Rectal smooth muscle tissue (tissue), 1 donor: ENCODE results near the gene MTHFD2L.

ENCODE experiments used
- H3K27ac ChIP-seq: one replicate; pipeline ENCODE4 v1.7.0; 2013; ENCODE audit warnings: low read depth, low read length, inconsistent platforms
- H3K27me3 ChIP-seq: one replicate; pipeline ENCODE4 v1.7.0; 2013; ENCODE audit warnings: low read length; ENCODE audit not compliant: control insufficient read depth, insufficient read depth
- H3K36me3 ChIP-seq: one replicate; pipeline ENCODE4 v1.7.0; 2013; ENCODE audit warnings: low read length; ENCODE audit not compliant: control insufficient read depth, insufficient read depth
- H3K4me1 ChIP-seq: one replicate; pipeline ENCODE4 v1.7.0; 2013; ENCODE audit warnings: low read length; ENCODE audit not compliant: control insufficient read depth, insufficient read depth
- H3K4me3 ChIP-seq: one replicate; pipeline ENCODE4 v1.7.0; 2013; ENCODE audit warnings: low read length
- H3K9ac ChIP-seq: one replicate; pipeline ENCODE4 v1.7.0; 2013; ENCODE audit warnings: low read length

Gene MTHFD2L

DNA sequence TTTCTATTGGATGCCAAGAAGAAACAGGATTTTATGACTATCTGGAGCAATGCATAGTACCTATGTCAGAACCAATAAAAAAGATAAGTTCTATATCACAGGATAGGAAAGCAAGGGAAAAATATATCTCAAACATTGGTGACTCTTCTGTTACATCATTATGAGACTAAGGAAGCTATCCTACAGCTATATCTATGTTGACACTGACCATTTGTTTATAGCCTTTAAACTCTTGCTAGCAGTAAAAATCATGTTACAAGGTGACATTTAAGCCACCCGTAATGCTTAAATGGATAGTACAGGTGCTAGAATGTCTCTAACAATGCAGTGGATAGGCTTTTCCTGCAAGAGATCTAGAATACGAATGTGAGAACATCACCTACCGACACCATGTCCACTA is 121.8 kb downstream of the MTHFD2L start:
- Histone ChIP-seq H3K9ac (no peak overlapping the region), H3K36me3 (no peaks in the 10 kb centered on the region), H3K27ac (no peak overlapping the region), H3K27me3 (no peaks in the 10 kb centered on the region), H3K4me3 (no peak overlapping the region), H3K4me1 (no peaks in the 10 kb centered on the region)

- H3K4me3 ChIP-seq, result no peak overlapping the region
- H3K27ac ChIP-seq, result no peak overlapping the region
- H3K36me3 ChIP-seq, result no peaks in the 10 kb centered on the region
- no peaks in the 10 kb centered on the region for H3K27me3 ChIP-seq
- no peak overlapping the region for H3K9ac ChIP-seq
- no peaks in the 10 kb centered on the region for H3K4me1 ChIP-seq
These were observed 125.0 kb downstream of the MTHFD2L start for GRCh38 chr4:74282926-74283325.

- H3K4me1 ChIP-seq, result no peaks in the 10 kb centered on the region
- H3K27ac ChIP-seq, result no peak overlapping the region
- H3K9ac ChIP-seq, result no peak overlapping the region
- no peaks in the 10 kb centered on the region for H3K36me3 ChIP-seq
- H3K4me3 ChIP-seq, result no peak overlapping the region
- H3K27me3 ChIP-seq, result no peaks in the 10 kb centered on the region
These were observed 125.7 kb downstream of the MTHFD2L start for GRCh38 chr4:74283614-74284013.

- Histone ChIP-seq H3K36me3 (no peaks in the 10 kb centered on the region), H3K4me3 (no peak overlapping the region), H3K9ac (no peak overlapping the region), H3K27ac (no peak overlapping the region), H3K4me1 (no peaks in the 10 kb centered on the region), H3K27me3 (no peaks in the 10 kb centered on the region)
These were observed 126.1 kb downstream of the MTHFD2L start for GRCh38 chr4:74284053-74284452.

DNA sequence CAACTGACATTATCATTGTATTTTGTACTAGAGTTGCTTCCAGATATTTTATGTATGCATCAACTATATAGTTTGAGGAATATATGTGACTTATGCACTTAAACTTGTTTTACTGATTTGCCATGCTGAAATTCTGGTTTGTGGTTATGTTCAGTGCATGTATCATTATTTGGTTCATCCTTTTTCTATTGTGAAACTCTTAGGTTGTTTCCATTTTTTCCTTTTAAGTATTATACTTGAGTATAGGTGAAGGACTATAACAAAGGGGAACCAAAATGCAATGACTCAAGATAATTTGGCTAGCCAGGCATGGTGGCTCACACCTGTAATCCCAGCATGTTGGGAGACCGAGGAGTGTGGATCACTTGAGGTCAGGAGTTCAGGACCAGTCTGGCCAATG is 129.2 kb downstream of the MTHFD2L start:
- H3K27me3 ChIP-seq, result no peaks in the 10 kb centered on the region
- no peak overlapping the region for H3K27ac ChIP-seq
- no peak overlapping the region for H3K9ac ChIP-seq
- no peaks in the 10 kb centered on the region for H3K36me3 ChIP-seq
- no peak overlapping the region for H3K4me3 ChIP-seq
- H3K4me1 ChIP-seq, result no peaks in the 10 kb centered on the region

DNA sequence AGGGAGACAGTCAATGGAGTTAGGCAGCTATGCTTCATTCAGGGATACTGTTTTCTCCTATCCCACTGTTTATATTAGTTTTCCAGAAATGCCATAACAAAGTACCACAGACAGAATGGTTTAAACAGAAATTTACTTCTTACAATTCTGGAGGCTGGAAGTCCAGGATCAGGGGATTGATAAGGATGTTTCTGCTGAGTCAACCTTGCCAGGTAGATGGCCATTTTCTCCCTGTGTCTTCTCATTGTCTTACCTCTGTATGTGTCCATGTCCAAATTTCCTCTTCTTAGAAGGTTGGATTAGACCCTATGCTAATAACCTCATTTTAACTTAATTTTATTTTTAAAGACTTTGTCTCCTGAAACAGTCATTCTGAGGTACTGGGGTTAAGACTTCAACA is 129.9 kb downstream of the MTHFD2L start:
- H3K27me3 ChIP-seq, result no peaks in the 10 kb centered on the region
- no peaks in the 10 kb centered on the region for H3K4me1 ChIP-seq
- no peak overlapping the region for H3K4me3 ChIP-seq
- H3K36me3 ChIP-seq, result no peaks in the 10 kb centered on the region
- no peak overlapping the region for H3K27ac ChIP-seq
- H3K9ac ChIP-seq, result no peak overlapping the region

DNA sequence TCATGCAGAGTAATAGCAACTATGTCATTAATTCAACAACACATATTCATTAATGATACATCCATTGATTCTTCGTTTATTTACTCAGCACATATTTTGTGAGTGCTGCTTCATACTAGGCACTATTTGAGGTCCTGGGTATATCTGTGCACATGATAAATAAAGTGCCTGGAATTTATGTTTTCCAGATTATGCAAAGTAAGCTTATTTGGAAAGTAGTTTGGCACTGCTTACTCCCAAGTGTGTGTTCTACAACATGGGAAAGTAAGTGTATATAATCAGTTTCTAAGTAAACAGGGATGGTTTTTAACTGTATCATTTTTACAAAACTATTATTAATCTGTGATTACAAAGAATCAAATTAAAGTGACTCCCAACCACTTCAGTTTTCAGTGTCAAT is 133.6 kb downstream of the MTHFD2L start:
- Histone ChIP-seq H3K4me1 (no peaks in the 10 kb centered on the region), H3K27me3 (no peaks in the 10 kb centered on the region), H3K27ac (no peak overlapping the region), H3K9ac (no peak overlapping the region), H3K4me3 (no peak overlapping the region), H3K36me3 (no peaks in the 10 kb centered on the region)

DNA sequence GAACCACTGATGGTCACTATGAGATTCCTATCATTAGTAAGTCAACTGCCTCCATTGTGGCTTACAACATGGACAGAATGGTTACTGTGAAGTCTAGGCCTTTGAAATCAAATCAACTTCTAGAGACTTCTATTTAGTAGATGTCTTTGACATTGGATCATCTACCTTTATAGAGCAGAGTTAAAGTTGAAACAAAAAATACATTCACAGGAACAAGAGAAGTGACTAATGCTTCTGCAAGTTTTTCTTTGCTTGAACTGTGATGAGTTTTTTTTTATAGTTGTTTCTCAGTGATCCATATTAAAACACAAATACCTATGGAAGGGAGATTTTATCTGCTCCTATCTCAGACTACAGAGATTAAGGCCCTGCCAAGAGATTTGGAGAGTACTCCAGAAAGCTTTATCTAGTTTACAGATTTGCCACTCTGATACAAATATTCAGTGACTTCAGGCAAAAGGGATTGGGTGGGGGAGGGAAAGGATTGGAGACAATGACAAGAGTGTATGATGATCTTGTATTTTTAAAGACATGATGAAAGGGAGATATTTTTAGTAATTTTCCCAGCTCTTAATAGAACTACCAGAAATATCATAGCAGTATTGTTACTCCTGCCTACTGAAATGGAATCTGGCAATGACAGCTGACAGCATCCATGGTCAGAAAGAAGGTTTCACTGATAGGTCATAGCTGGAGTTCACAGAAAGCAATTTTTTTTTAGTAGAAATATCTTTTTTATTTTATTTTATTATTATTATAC is 134.4 kb downstream of the MTHFD2L start:
- Histone ChIP-seq H3K27me3 (no peaks in the 10 kb centered on the region), H3K27ac (no peak overlapping the region), H3K9ac (no peak overlapping the region), H3K4me1 (no peaks in the 10 kb centered on the region), H3K36me3 (no peaks in the 10 kb centered on the region), H3K4me3 (no peak overlapping the region)

GRCh38 chr4:74293558-74293957 is 135.6 kb downstream of the MTHFD2L start:
- H3K4me1 ChIP-seq, result no peaks in the 10 kb centered on the region
- H3K27ac ChIP-seq, result no peak overlapping the region
- H3K9ac ChIP-seq, result no peak overlapping the region
- H3K4me3 ChIP-seq, result no peak overlapping the region
- H3K36me3 ChIP-seq, result no peaks in the 10 kb centered on the region
- H3K27me3 ChIP-seq, result no peaks in the 10 kb centered on the region

DNA sequence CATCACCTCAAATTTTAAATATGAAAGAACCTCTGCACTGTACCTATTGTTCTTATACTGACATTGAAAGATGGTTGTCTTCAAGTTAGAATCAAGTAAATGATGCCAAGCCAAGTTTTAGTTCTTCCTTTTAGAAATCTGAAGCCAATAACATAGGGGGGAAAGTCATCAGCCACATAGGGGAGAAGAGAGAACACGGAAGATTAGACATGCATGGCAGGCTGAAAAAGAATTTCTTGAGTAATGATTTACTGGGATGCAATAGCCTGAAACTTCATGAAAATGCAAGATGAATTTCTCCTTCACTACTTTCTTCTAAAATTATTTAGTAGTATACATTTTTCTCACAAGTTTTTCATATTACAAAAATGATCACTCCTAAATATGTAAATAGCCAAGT is 136.8 kb downstream of the MTHFD2L start:
- H3K27me3 ChIP-seq, result no peaks in the 10 kb centered on the region
- no peak overlapping the region for H3K4me3 ChIP-seq
- no peaks in the 10 kb centered on the region for H3K4me1 ChIP-seq
- H3K27ac ChIP-seq, result no peak overlapping the region
- H3K9ac ChIP-seq, result no peak overlapping the region
- no peaks in the 10 kb centered on the region for H3K36me3 ChIP-seq

DNA sequence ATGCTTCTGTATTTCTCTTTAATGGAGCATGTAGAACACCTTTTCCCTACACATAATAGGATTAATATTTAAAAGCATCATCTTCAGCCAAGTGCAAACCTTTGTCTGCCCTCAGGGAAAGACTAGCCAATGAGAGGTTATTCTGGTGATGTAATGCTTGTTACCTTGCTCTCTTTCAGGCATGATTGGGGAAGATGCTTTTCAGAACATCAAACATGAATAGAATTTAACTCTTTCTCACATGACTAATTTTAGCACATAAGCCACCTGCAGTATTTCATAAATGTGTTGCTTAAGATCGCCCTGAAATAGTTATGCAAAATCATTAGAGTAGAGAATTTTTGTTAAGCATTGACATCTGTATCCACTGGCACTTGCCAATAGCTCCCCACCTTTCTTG is 139.6 kb downstream of the MTHFD2L start:
- Histone ChIP-seq H3K36me3 (no peaks in the 10 kb centered on the region), H3K4me1 (no peaks in the 10 kb centered on the region), H3K27ac (no peak overlapping the region), H3K9ac (no peak overlapping the region), H3K27me3 (no peaks in the 10 kb centered on the region), H3K4me3 (no peak overlapping the region)

DNA sequence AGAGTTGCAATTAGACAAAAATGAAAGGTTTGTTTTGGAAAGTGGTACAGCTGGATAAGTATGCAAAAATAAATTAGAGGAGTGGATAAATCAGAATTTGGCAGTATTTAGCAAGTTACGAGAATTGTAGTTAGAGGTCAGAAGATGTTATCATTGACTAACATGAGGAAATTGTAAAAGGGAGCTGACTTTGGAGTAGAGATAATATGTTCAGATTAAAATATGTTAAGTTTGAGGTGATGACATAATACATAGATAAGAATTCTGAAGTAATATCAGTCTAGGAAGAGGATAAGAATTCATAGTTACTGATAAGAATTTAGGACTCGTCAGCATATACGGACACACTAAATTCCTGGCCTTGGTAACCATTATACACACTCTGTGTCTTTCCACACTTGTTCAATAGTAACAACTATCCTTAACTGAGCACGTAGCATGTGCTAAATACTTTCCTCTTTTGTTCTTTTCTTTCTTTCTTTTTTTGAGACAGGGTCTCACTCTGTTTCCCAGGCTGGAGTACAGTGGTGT is 146.2 kb downstream of the MTHFD2L start:
- no peaks in the 10 kb centered on the region for H3K27me3 ChIP-seq
- no peaks in the 10 kb centered on the region for H3K36me3 ChIP-seq
- H3K4me1 ChIP-seq, result no peaks in the 10 kb centered on the region
- no peak overlapping the region for H3K9ac ChIP-seq
- H3K4me3 ChIP-seq, result no peak overlapping the region
- H3K27ac ChIP-seq, result no peak overlapping the region

- no peaks in the 10 kb centered on the region for H3K36me3 ChIP-seq
- H3K4me3 ChIP-seq, result no peak overlapping the region
- H3K4me1 ChIP-seq, result no peaks in the 10 kb centered on the region
- no peaks in the 10 kb centered on the region for H3K27me3 ChIP-seq
- H3K9ac ChIP-seq, result no peak overlapping the region
- no peak overlapping the region for H3K27ac ChIP-seq
These were observed 147.1 kb downstream of the MTHFD2L start for GRCh38 chr4:74305000-74305399.
